Common myeloid progenitor, CD34-positive (primary cell): ENCODE data around the gene NR1H3.
A peak's percentile ranks its signal among the peaks of the same experiment; 100 is the strongest.

ENCODE experiments used
- CTCF ChIA-PET: fragments of 350-600 bp; sonication (Branson Sonifier 250); formaldehyde crosslinking; loops from one replicate; lab custom pipeline; 2021; ENCODE audit warnings: antibody characterized with exemption; lab: Charles Lee
- POLR2A ChIA-PET: fragments of 350-600 bp; sonication (Branson Sonifier 250); formaldehyde crosslinking; loops from one replicate; lab custom pipeline; 2021; ENCODE audit warnings: antibody characterized with exemption; lab: Charles Lee
- DNase-seq, 3 donors: peaks; one replicate each; pipeline versions ENCODE4 v3.0.0 to v3.0.0-alpha.2; 2013
- H3K27ac ChIP-seq, 2 experiments: 1 replicate in 1 of 2; 2 replicates in 1 of 2; pipeline ENCODE4 v1.7.0; 2013; ENCODE audit warnings: inconsistent platforms in 2 of 2, low read length in 2 of 2, mild to moderate bottlenecking in 2 of 2, low read depth in 1 of 2, moderate library complexity in 1 of 2; ENCODE audit not compliant: severe bottlenecking in 2 of 2, insufficient read depth in 1 of 2, poor library complexity in 1 of 2
- H3K27me3 ChIP-seq, 5 experiments: replicated peaks in 2 of 5; 1 replicate in 3 of 5; 2 replicates in 2 of 5; pipeline versions ENCODE4 v1.6.1 to v1.7.0; 2013; ENCODE audit warnings: low read length in 4 of 5, mild to moderate bottlenecking in 2 of 5, moderate library complexity in 2 of 5, inconsistent platforms in 1 of 5; ENCODE audit not compliant: insufficient read depth in 5 of 5, control insufficient read depth in 4 of 5
- H3K36me3 ChIP-seq, 4 experiments: 1 replicate in 2 of 4; 2 replicates in 2 of 4; pipeline versions ENCODE4 v1.6.1 to v1.7.0; 2013; ENCODE audit warnings: low read length in 3 of 4, control low read depth in 1 of 4, mild to moderate bottlenecking in 1 of 4; ENCODE audit not compliant: control insufficient read depth in 4 of 4, insufficient read depth in 4 of 4
- H3K4me1 ChIP-seq, 4 experiments: 1 replicate in 3 of 4; 2 replicates in 1 of 4; pipeline versions ENCODE4 v1.6.1 to v1.7.1; 2013; ENCODE audit warnings: low read length in 3 of 4, mild to moderate bottlenecking in 3 of 4, control low read depth in 1 of 4, inconsistent platforms in 1 of 4, moderate library complexity in 1 of 4; ENCODE audit not compliant: control insufficient read depth in 4 of 4, insufficient read depth in 4 of 4; ENCODE audit errors: control extremely low read depth in 1 of 4
- H3K4me3 ChIP-seq, 7 experiments: 1 replicate in 4 of 7; 2 replicates in 3 of 7; pipeline versions ENCODE4 v1.5.1 to v1.7.0; 2013; ENCODE audit warnings: mild to moderate bottlenecking in 7 of 7, low read length in 6 of 7, moderate library complexity in 6 of 7, inconsistent platforms in 2 of 7, low read depth in 2 of 7, control low read depth in 1 of 7; ENCODE audit not compliant: insufficient read depth in 4 of 7, control insufficient read depth in 1 of 7; ENCODE audit errors: extremely low read depth in 1 of 7
- H3K9me3 ChIP-seq, 5 experiments: 1 replicate in 4 of 5; 2 replicates in 1 of 5; pipeline versions ENCODE4 v1.6.1 to v1.7.1; 2013; ENCODE audit warnings: low read length in 4 of 5, mild to moderate bottlenecking in 2 of 5, inconsistent platforms in 1 of 5, low read depth in 1 of 5, moderate library complexity in 1 of 5; ENCODE audit not compliant: control insufficient read depth in 4 of 5, insufficient read depth in 2 of 5; ENCODE audit errors: control extremely low read depth in 1 of 5
- WGBS: methylation state at CpG from one replicate; pipeline ENCODE4 v1.1.5; 2013; ENCODE audit not compliant: insufficient coverage; 5-methylcytosine and 5-hydroxymethylcytosine counted together

The NR1H3 gene

DNA sequence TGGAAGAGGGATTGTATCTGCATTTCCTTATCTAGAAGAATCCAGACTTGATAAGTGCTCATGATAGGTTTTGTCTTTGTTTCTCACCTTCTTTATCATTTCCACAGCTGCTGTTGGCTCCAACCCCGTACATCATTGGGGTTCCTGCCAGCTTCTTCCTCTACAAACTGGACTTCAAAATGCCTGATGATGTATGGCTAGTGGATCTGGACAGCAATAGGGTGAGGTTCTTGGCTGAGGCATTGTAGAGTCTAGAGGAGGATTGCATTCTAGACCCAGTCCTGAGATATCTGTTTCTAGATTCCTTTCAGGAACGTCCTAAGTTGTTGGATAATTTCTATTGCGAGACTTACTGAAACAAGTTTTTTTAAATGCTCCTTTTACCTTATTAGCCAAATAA is 20.3 kb downstream of the NR1H3 start:
- WGBS, result no CpG with 5 or more reads among the region's 3 CpGs
- H3K4me3 ChIP-seq, result no peak overlapping the region
- peaks cover 18 to 86% (median 65%) of the 10 kb centered on the region in 4 experiments for H3K36me3 ChIP-seq
- peak overlapping the region in 1 of 2 experiments; percentile 11 for H3K27ac ChIP-seq
- H3K27me3 ChIP-seq, result no peaks in the 10 kb centered on the region
- DNase-seq, result no peak
- ChIA-PET CTCF (no interaction called here), POLR2A (interaction anchor here (0.6 kb wide), 1 partner anchor 23 kb away, joined by 3 read pairs; no protein-coding TSS in a partner anchor)
- H3K4me1 ChIP-seq, result peaks cover 0 to 5% (median 2%) of the 10 kb centered on the region in 4 experiments
- H3K9me3 ChIP-seq, result no peaks in the 10 kb centered on the region

- POLR2A ChIA-PET, result no interaction called here
- Histone ChIP-seq H3K9me3 (no peaks in the 10 kb centered on the region), H3K36me3 (peaks cover 18 to 92% (median 64%) of the 10 kb centered on the region in 4 experiments), H3K4me3 (no peak overlapping the region), H3K4me1 (peaks cover 0 to 5% (median 2%) of the 10 kb centered on the region in 4 experiments), H3K27me3 (no peaks in the 10 kb centered on the region), H3K27ac (no peak overlapping the region)
- WGBS, result 100% methylated on average over 1 of the region's 4 CpGs
- no peak for DNase-seq
- CTCF ChIA-PET, result no interaction called here
Measured at GRCh38 chr11:47278769-47279168, 21.0 kb downstream of the NR1H3 start.

DNA sequence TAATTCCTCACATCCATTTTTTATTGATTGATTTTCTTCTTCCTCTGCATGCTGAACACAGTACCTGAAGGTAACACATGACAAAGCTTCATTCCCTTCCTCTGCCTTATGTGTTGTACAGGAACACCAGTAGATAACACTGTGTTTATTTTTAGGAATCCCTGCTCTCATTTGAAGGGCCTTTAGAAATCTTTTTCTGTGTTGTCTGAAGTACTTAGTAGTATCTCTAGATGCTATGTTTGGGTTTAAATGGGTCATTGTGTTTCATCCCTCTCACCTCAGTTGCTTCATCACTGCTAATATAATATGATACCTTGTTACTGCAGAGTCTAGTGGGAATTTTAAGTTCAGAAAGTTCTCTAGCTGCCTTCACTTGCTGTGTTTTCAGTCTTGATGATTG is 22.3 kb downstream of the NR1H3 start:
- Histone ChIP-seq H3K36me3 (peaks cover 16 to 95% (median 65%) of the 10 kb centered on the region in 4 experiments), H3K4me1 (peaks cover 0 to 5% (median 2%) of the 10 kb centered on the region in 4 experiments), H3K27ac (no peak overlapping the region), H3K27me3 (no peaks in the 10 kb centered on the region), H3K9me3 (no peaks in the 10 kb centered on the region), H3K4me3 (no peak overlapping the region)
- CTCF ChIA-PET, result interaction anchor here (0.6 to 2.6 kb wide), 6 partner anchors 16 to 50 kb away, joined by 3 to 10 read pairs (median 4); no protein-coding TSS in a partner anchor
- POLR2A ChIA-PET, result no interaction called here
- no peak for DNase-seq

- DNase-seq, result no peak
- Histone ChIP-seq H3K9me3 (no peaks in the 10 kb centered on the region), H3K36me3 (peaks cover 14 to 95% (median 66%) of the 10 kb centered on the region in 4 experiments), H3K4me3 (no peak overlapping the region), H3K27me3 (no peaks in the 10 kb centered on the region), H3K27ac (no peak overlapping the region), H3K4me1 (peaks cover 0 to 5% (median 2%) of the 10 kb centered on the region in 4 experiments)
- ChIA-PET POLR2A (interaction anchor here (0.6 kb wide), 1 partner anchor 10 kb away, joined by 3 read pairs; no protein-coding TSS in a partner anchor), CTCF (interaction anchor here (1.2 to 2.6 kb wide), 5 partner anchors 9 to 46 kb away, joined by 3 to 10 read pairs (median 4); partner anchors contain the start of gene ACP2)
- WGBS, result 92% methylated on average over 5 of the region's 5 CpGs
Measured at GRCh38 chr11:47280860-47281259, 23.1 kb downstream of the NR1H3 start.

GRCh38 chr11:47282462-47282861 is 24.7 kb downstream of the NR1H3 start:
- H3K27ac ChIP-seq, result no peak overlapping the region
- peaks cover 14 to 95% (median 64%) of the 10 kb centered on the region in 4 experiments for H3K36me3 ChIP-seq
- H3K4me1 ChIP-seq, result no peaks in the 10 kb centered on the region
- no peak for DNase-seq
- ChIA-PET CTCF (interaction anchor here (2.6 kb wide), 1 partner anchor 14 kb away, joined by 10 read pairs; no protein-coding TSS in a partner anchor), POLR2A (no interaction called here)
- H3K4me3 ChIP-seq, result no peak overlapping the region
- no peaks in the 10 kb centered on the region for H3K27me3 ChIP-seq
- 96% methylated on average over 7 of the region's 7 CpGs for WGBS
- H3K9me3 ChIP-seq, result no peaks in the 10 kb centered on the region

DNA sequence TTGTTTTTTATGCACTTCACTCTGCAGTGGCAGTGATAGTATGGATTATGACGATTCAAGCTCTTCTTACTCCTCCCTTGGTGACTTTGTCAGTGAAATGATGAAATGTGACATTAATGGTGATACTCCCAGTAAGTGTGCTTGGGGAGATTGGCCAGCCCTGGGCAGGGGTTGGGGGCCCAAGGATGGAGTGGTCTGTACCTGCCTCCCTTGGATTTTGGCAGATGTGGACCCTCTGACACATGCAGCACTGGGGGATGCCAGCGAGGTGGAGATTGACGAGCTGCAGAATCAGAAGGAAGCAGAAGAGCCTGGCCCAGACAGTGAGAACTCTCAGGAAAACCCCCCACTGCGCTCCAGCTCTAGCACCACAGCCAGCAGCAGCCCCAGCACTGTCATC is 26.4 kb downstream of the NR1H3 start:
- WGBS, result 93% methylated on average over 3 of the region's 4 CpGs
- ChIA-PET POLR2A (no interaction called here), CTCF (interaction anchor here (0.7 to 1.3 kb wide), 4 partner anchors 9 to 50 kb away, joined by 3 to 4 read pairs (median 3); no protein-coding TSS in a partner anchor)
- DNase-seq, result no peak
- peaks cover 20 to 94% (median 66%) of the 10 kb centered on the region in 4 experiments for H3K36me3 ChIP-seq
- no peaks in the 10 kb centered on the region for H3K27me3 ChIP-seq
- no peaks in the 10 kb centered on the region for H3K4me1 ChIP-seq
- no peak overlapping the region for H3K27ac ChIP-seq
- no peaks in the 10 kb centered on the region for H3K9me3 ChIP-seq
- no peak overlapping the region for H3K4me3 ChIP-seq

- Histone ChIP-seq H3K4me3 (no peak overlapping the region), H3K27ac (no peak overlapping the region), H3K27me3 (no peaks in the 10 kb centered on the region), H3K36me3 (peaks cover 35 to 95% (median 74%) of the 10 kb centered on the region in 4 experiments), H3K4me1 (no peaks in the 10 kb centered on the region), H3K9me3 (no peaks in the 10 kb centered on the region)
- ChIA-PET POLR2A (no interaction called here), CTCF (interaction anchor here (1.1 kb wide), 1 partner anchor 35 kb away, joined by 3 read pairs; no protein-coding TSS in a partner anchor)
- 98% methylated on average over 13 of the region's 13 CpGs for WGBS
- DNase-seq, result no peak
Measured at GRCh38 chr11:47285969-47286770, 28.4 kb downstream of the NR1H3 start.
